Tibial artery (tissue), 4 donors: ENCODE measurements around the gene RPGRIP1L.

ENCODE experiments used
- DNase-seq, 2 donors: peaks; one replicate each; pipeline ENCODE4 v3.0.0-alpha.2; 2019
- H3K27ac ChIP-seq, 2 donors: fragments of 200-600 bp; sonication (generic) in 1 of 2; 1 replicate in 1 of 2; 2 replicates in 1 of 2; pipeline ENCODE4 v1.5.1; 2018 to 2019; ENCODE audit warnings: mild to moderate bottlenecking in 1 of 2
- H3K27me3 ChIP-seq, 2 donors: fragments of 200-600 bp; sonication (generic) in 1 of 2; one replicate each; pipeline versions ENCODE4 v1.5.1 to v1.6.0; 2016 to 2019
- H3K36me3 ChIP-seq, 3 donors: fragments of 200-600 bp; sonication (generic) in 2 of 3; one replicate each; pipeline ENCODE4 v1.5.1; 2016 to 2019; ENCODE audit warnings: mild to moderate bottlenecking in 2 of 3
- H3K4me1 ChIP-seq, 4 donors: fragments of 200-600 bp; sonication (generic) in 2 of 4; 1 replicate in 3 of 4; 2 replicates in 1 of 4; pipeline ENCODE4 v1.5.1; 2016 to 2019
- H3K4me3 ChIP-seq, 2 donors: fragments of 200-600 bp; sonication (generic) in 1 of 2; 1 replicate in 1 of 2; 2 replicates in 1 of 2; pipeline ENCODE4 v1.5.1; 2018 to 2019; ENCODE audit warnings: mild to moderate bottlenecking in 2 of 2
- H3K9me3 ChIP-seq, 3 donors: fragments of 200-600 bp; sonication (generic) in 1 of 3; one replicate each; pipeline ENCODE4 v1.5.1; 2016 to 2019
- intact Hi-C: fragments of 100-400 bp; cut with DNase I; formaldehyde crosslinking; loops from one replicate; pipeline ENCODE4 v1.15.0; 2023; ENCODE audit warnings: low total_unique reads
- TF ChIP-seq, protein P1 (sequence below), 2 experiments: fragments of 200-600 bp in 1 of 2; fragments of 450-650 bp in 1 of 2; IDR thresholded peaks; one replicate each; pipeline ENCODE4 v1.5.1; 2017 to 2019; ENCODE audit warnings: antibody characterized with exemption in 2 of 2, mild to moderate bottlenecking in 1 of 2, moderate library complexity in 1 of 2

Gene RPGRIP1L

DNA sequence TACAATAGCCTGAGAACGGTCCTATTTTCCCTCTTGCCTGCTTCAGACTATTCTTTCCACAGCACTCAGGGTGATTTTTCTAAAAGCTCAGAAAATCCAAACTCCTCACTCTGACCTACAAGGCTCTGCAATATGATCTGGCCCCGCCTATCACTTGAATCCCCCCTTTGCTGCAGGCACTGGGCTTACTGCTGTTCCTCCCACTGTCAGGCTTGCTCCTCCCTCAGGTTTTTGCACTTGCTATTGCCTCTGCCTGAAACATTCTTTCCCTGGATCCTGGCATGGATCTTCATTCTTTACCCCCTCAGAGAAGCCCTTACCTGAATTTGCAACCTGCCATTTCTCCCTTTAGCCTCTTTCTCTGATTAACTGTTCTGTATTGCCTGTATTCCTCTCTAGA is 52.3 kb downstream of the RPGRIP1L start:
- Histone ChIP-seq H3K27ac (no peak overlapping the region), H3K27me3 (no peaks in the 10 kb centered on the region), H3K36me3 (peaks cover 7 to 14% (median 7%) of the 10 kb centered on the region in 3 donors), H3K4me3 (no peak overlapping the region), H3K9me3 (no peaks in the 10 kb centered on the region), H3K4me1 (no peaks in the 10 kb centered on the region)
- TF ChIP-seq, protein P1, sequence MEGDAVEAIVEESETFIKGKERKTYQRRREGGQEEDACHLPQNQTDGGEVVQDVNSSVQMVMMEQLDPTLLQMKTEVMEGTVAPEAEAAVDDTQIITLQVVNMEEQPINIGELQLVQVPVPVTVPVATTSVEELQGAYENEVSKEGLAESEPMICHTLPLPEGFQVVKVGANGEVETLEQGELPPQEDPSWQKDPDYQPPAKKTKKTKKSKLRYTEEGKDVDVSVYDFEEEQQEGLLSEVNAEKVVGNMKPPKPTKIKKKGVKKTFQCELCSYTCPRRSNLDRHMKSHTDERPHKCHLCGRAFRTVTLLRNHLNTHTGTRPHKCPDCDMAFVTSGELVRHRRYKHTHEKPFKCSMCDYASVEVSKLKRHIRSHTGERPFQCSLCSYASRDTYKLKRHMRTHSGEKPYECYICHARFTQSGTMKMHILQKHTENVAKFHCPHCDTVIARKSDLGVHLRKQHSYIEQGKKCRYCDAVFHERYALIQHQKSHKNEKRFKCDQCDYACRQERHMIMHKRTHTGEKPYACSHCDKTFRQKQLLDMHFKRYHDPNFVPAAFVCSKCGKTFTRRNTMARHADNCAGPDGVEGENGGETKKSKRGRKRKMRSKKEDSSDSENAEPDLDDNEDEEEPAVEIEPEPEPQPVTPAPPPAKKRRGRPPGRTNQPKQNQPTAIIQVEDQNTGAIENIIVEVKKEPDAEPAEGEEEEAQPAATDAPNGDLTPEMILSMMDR (IDR thresholded peaks at IDR 0.05): no peak
- no peak for DNase-seq
- intact Hi-C loops: no loop called here

DNA sequence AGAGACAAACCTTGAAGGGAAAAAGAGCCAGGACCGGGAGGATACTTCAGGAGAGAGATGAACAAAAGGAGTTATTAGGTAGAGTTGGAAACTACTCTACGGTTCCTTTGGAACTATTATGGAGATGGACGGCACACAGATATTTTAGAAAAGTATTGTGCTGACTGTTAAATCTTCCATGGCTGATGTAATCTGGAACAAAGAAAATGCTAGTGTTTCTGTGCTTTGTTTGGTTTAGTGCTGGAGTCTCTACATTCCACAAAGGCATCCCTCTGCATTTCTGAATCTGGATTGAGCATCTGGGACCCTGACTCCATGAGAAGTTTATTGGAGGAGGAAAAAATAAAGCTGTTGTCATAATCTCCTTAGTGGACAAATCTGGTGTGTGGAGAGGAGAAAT is 57.2 kb downstream of the RPGRIP1L start:
- intact Hi-C loops: no loop called here

GRCh38 chr16:53643474-53643873 is 60.2 kb downstream of the RPGRIP1L start:
- no peaks in the 10 kb centered on the region for H3K27me3 ChIP-seq
- no peak overlapping the region for H3K4me3 ChIP-seq
- TF ChIP-seq, protein P1 (IDR thresholded peaks at IDR 0.05): no peak
- no peaks in the 10 kb centered on the region for H3K4me1 ChIP-seq
- H3K27ac ChIP-seq: no peak overlapping the region
- DNase-seq: no peak
- intact Hi-C loops: no loop called here
- H3K9me3 ChIP-seq: peaks cover 0 to 9% (median 4%) of the 10 kb centered on the region in 3 donors
- peaks cover 0 to 12% (median 0%) of the 10 kb centered on the region in 3 donors for H3K36me3 ChIP-seq

More for the DNA sequence above, 57.2 kb downstream of the RPGRIP1L start:
- Histone ChIP-seq H3K27ac (no peak overlapping the region), H3K9me3 (peaks cover 0 to 9% (median 4%) of the 10 kb centered on the region in 3 donors), H3K27me3 (no peaks in the 10 kb centered on the region), H3K36me3 (peaks cover 0 to 12% (median 0%) of the 10 kb centered on the region in 3 donors), H3K4me3 (no peak overlapping the region), H3K4me1 (no peaks in the 10 kb centered on the region)
- TF ChIP-seq, protein P1 (IDR thresholded peaks at IDR 0.05): no peak
- DNase-seq: no peak

- TF ChIP-seq, protein P1 (IDR thresholded peaks at IDR 0.05): no peak
- Histone ChIP-seq H3K4me3 (no peak overlapping the region), H3K27me3 (no peaks in the 10 kb centered on the region), H3K4me1 (no peaks in the 10 kb centered on the region), H3K36me3 (peaks cover 0 to 12% (median 0%) of the 10 kb centered on the region in 3 donors), H3K27ac (no peak overlapping the region), H3K9me3 (peaks cover 0 to 9% (median 4%) of the 10 kb centered on the region in 3 donors)
- intact Hi-C loops: no loop called here
- DNase-seq: no peak
Measured at GRCh38 chr16:53642094-53642493, 61.6 kb downstream of the RPGRIP1L start.

- H3K4me3 ChIP-seq: no peak overlapping the region
- DNase-seq: no peak
- TF ChIP-seq, protein P1 (IDR thresholded peaks at IDR 0.05): no peak
- H3K9me3 ChIP-seq: no peaks in the 10 kb centered on the region
- no peaks in the 10 kb centered on the region for H3K4me1 ChIP-seq
- intact Hi-C loops: no loop called here
- H3K27ac ChIP-seq: no peak overlapping the region
- H3K36me3 ChIP-seq: peaks cover 0 to 10% (median 0%) of the 10 kb centered on the region in 3 donors
- no peaks in the 10 kb centered on the region for H3K27me3 ChIP-seq
Measured at GRCh38 chr16:53636978-53637377, 66.7 kb downstream of the RPGRIP1L start.

DNA sequence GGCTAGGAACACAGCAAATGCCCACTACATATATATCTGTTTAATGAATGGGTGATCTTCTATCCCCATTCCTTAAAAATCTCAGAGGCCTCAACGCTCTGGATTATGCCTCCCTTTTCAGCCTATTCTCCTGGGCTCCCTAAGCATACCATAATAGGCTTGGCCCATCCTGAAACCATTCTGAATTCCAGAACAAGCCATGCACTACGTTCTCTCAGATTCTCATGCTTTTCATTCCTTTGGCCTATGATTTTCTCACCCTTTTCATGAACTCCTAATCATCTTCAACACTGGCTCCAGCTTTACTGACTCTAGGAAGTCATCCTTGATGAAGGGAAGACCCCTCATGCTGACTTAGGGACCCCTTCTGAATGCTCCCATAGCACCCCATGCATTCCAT is 71.1 kb downstream of the RPGRIP1L start:
- Histone ChIP-seq H3K4me1 (no peaks in the 10 kb centered on the region), H3K9me3 (no peaks in the 10 kb centered on the region), H3K27me3 (no peaks in the 10 kb centered on the region), H3K4me3 (no peak overlapping the region), H3K36me3 (peaks cover 0 to 10% (median 0%) of the 10 kb centered on the region in 3 donors), H3K27ac (no peak overlapping the region)
- TF ChIP-seq, protein P1 (IDR thresholded peaks at IDR 0.05): no peak
- intact Hi-C loops: no loop called here
- DNase-seq: no peak
